GM18517 (cell line): Measurements from ENCODE around the gene EN1.

Source experiments
- ATAC-seq: cut with Tn5 transposase; IDR thresholded peaks from one replicate; pipeline ENCODE4 v1.9.1; 2021; ENCODE audit warnings: mild to moderate bottlenecking, moderate library complexity; ENCODE audit not compliant: unreplicated experiment

The EN1 gene

DNA sequence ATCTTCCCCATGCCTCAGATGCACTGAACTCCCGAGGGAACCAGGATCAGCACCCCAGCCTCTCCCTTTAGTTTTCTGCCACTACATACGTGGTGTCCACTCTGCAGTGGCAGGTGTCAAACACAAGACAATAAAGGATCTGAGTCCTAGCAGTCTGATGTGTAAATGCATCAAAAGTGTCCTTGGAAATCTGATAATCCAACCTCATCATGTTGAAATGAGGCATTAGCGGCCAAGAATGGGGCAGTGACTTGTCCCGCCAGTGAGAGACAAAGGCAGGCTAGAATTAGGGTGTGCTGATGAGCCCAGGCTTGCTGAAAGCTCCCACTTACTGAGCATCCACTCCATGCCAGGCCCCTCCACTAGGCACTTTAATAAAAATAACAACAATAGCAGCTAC, 52.9 kb downstream of the EN1 start:
- ATAC-seq, result no peak
